Glomerular endothelial cell (primary cell): ENCODE data around the gene NFASC. TPM values are rescaled to one million over a fixed set of nuclear protein-coding genes. Genes with fewer than 3 reads are reported as not detected.

ENCODE experiments used
- DNase-seq: peaks from one replicate; pipeline ENCODE4 v3.0.0-alpha.2; 2011; ENCODE audit warnings: low read depth, low spot score; ENCODE audit errors: extremely low read depth
- total RNA-seq: library from RNA; depleted of rRNA; stranded (reverse); fragments of >200 nt; gene quantifications from 2 replicates; pipeline ENCODE4 v1.2.3, GENCODE V29; 2015

The NFASC gene
- total RNA-seq, 1 donor from 2014 or later, result 0.06 TPM

- DNase-seq, result no peak
Measured at GRCh38 chr1:205057808-205058575, 187.3 kb downstream of the NFASC start.

GRCh38 chr1:205058853-205059252, 188.2 kb downstream of the NFASC start:
- no peak for DNase-seq

- no peak for DNase-seq
Measured at GRCh38 chr1:205059660-205060059, 189.0 kb downstream of the NFASC start.

- no peak for DNase-seq
Measured at GRCh38 chr1:205060746-205061145, 190.1 kb downstream of the NFASC start.

GRCh38 chr1:205061227-205061626, 190.6 kb downstream of the NFASC start:
- no peak for DNase-seq

GRCh38 chr1:205061665-205062069, 191.0 kb downstream of the NFASC start:
- DNase-seq, result peak; percentile 20

GRCh38 chr1:205062319-205062718, 191.7 kb downstream of the NFASC start:
- DNase-seq, result no peak

GRCh38 chr1:205062895-205063294, 192.2 kb downstream of the NFASC start:
- DNase-seq, result no peak

GRCh38 chr1:205064301-205064700, 193.6 kb downstream of the NFASC start:
- no peak for DNase-seq

- no peak for DNase-seq
Measured at GRCh38 chr1:205064741-205065316, 194.2 kb downstream of the NFASC start.

- DNase-seq, result no peak
Measured at GRCh38 chr1:205065666-205066065, 195.0 kb downstream of the NFASC start.

GRCh38 chr1:205066141-205066818, 195.6 kb downstream of the NFASC start:
- DNase-seq, result no peak

GRCh38 chr1:205067031-205067430, 196.4 kb downstream of the NFASC start:
- DNase-seq, result no peak

- DNase-seq, result no peak
Measured at GRCh38 chr1:205068001-205068400, 197.3 kb downstream of the NFASC start.

GRCh38 chr1:205068457-205069040, 197.9 kb downstream of the NFASC start:
- no peak for DNase-seq

- no peak for DNase-seq
Measured at GRCh38 chr1:205069371-205070125, 198.9 kb downstream of the NFASC start.

- DNase-seq, result no peak
Measured at GRCh38 chr1:205071028-205071409, 200.4 kb downstream of the NFASC start.

- DNase-seq, result no peak
Measured at GRCh38 chr1:205071801-205072200, 201.1 kb downstream of the NFASC start.

GRCh38 chr1:205072286-205072685, 201.6 kb downstream of the NFASC start:
- no peak for DNase-seq
